C4-2B (cell line): ENCODE results near the gene DAPL1.

Experiments used
- H3K27ac ChIP-seq: fragments of 450-650 bp; 2 replicates; pipeline ENCODE4 v1.5.1; 2017
- ZFX ChIP-seq: fragments of 450-650 bp; IDR thresholded peaks from 2 replicates; pipeline ENCODE4 v1.6.1; 2017
- TF ChIP-seq, protein P1 (sequence below): fragments of 450-650 bp; conservative IDR thresholded peaks from 2 replicates; pipeline ENCODE4 v1.5.1; 2017; ENCODE audit warnings: mild to moderate bottlenecking

DAPL1 gene

DNA sequence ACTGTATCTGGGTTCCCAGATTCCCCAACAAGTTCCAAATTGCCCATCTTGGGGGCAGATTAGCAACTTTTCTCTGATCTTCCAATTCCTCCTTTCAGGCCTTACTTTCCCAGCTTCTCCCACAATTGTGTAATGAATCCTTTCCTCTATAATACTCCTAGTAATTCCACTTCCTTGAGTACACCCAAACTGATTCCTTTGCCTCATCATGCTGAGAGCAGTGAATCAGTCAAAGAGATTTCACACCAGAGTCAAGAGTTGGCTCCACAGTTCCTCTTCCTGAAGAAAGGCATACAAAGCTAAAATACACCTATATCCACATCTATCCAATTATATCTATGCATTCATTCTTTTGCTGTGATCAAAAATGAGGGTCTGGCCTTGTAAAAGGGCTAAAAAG lies 28.6 kb upstream of the DAPL1 start:
- TF ChIP-seq ZFX = no peak
- TF ChIP-seq, protein P1, sequence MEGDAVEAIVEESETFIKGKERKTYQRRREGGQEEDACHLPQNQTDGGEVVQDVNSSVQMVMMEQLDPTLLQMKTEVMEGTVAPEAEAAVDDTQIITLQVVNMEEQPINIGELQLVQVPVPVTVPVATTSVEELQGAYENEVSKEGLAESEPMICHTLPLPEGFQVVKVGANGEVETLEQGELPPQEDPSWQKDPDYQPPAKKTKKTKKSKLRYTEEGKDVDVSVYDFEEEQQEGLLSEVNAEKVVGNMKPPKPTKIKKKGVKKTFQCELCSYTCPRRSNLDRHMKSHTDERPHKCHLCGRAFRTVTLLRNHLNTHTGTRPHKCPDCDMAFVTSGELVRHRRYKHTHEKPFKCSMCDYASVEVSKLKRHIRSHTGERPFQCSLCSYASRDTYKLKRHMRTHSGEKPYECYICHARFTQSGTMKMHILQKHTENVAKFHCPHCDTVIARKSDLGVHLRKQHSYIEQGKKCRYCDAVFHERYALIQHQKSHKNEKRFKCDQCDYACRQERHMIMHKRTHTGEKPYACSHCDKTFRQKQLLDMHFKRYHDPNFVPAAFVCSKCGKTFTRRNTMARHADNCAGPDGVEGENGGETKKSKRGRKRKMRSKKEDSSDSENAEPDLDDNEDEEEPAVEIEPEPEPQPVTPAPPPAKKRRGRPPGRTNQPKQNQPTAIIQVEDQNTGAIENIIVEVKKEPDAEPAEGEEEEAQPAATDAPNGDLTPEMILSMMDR = no peak
- no peak overlapping the region for H3K27ac ChIP-seq

DNA sequence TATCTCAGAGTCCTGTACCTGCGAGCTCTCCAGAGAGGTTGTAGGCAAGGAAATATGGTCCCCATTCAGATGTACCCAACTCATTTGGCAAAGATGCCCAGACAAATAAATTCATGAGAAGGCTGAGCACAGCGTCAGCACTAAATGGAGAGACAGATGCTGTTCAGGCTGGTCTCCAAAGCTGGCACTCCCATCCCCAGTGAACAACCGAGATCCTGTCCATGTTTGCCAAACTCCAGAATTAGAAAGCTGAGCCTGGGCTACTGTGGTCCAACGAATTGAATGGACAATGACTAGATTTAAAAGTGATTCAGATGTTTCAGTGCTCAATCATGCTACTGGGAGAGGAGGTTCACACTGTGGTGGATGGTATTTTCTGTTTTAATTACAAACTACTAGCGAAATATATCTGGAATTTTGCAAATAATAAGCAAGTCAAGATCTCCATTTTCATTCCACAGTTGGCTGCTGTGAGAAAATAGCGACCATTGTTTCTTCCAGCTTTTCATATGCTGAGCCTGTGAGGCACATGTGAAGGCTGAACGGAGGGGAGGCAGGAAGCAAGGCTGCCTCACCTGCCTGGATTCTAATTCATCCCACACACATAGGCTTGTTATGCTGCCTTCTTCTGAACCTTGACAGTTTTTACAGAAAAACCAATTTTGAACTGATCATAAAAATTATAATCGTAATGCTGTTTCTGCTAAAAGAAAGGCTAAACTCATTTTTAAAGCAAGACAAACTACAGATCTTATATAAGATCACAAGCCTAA lies 22.6 kb upstream of the DAPL1 start:
- TF ChIP-seq, protein P1 = no peak
- TF ChIP-seq ZFX = no peak

DNA sequence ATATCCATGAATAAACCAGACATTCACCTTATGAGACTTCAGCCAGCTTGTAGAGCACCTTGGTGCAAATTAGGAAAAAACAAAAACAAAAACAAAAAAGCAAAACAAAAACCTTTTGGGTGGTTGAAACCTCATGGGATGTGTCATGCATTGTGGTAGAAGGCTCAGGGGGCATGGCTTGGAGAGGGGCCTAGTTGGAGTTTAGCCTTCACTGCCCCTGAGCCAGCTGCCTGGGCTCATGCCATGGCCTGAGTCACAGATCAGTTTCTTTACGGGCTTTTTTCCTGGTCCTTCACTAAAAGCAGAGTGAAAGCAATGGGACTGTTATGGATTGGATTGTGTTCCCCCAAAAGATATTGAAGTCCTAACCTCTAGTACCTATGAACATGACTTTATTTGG lies 22.0 kb upstream of the DAPL1 start:
- H3K27ac ChIP-seq = no peak overlapping the region
- TF ChIP-seq ZFX = no peak
- TF ChIP-seq, protein P1 = no peak

More for the DNA sequence above, 22.6 kb upstream of the DAPL1 start:
- H3K27ac ChIP-seq = no peak overlapping the region

DNA sequence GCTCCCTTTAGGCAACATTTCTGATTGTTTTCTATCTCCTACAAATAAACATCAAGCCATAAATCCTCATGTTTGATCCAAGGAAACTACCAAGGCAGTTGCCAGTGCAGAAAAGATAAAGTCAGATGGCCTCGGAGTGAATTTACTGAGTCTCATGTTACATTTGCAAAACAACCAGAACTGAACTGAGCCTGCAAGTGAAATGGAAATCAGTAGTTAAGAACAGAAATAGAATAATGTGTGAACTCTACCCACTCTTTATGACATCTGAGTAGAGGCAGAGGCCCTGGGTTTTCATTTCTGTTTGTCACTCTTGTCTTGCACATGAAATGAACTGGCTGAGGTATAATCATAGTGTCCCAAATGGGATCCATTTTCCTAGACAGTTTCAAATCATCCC lies 20.4 kb upstream of the DAPL1 start:
- TF ChIP-seq, protein P1 = no peak
- TF ChIP-seq ZFX = no peak
- H3K27ac ChIP-seq = no peak overlapping the region

DNA sequence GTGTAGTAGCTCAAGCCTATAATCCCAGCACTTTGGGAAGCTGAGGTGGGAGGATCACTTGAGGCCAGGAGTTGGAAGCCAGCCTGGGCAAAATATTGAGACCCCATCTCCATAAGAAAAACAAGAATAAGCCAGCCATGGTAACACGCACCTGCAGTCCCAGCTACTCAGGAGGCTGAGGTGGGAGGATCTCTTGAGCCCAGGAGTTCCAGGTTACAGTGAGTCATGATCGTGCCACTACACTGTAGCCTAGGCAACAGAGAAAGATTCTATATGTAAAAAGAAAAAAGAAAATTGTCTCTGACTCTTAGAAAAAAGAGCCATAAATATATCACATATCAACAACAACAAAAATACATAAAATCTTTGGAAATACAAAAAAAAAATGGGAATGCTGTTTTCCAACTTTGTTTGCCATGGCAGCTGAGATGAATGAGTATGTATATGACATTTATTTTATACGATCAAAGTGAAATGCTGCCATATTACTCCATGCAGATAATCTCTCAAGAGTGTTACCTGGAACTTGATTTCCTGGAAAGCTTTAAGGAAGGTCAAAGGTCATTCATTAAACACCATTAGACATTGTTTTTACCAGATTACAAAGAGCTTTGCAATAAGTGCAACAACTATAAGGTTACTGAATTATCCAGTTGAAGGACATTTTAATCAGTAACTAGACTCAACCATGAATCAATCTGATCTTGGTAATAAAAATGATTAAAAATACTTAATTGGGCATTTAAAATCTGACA lies 19.7 kb upstream of the DAPL1 start:
- no peak for TF ChIP-seq ZFX
- TF ChIP-seq, protein P1 = no peak
- H3K27ac ChIP-seq = no peak overlapping the region

DNA sequence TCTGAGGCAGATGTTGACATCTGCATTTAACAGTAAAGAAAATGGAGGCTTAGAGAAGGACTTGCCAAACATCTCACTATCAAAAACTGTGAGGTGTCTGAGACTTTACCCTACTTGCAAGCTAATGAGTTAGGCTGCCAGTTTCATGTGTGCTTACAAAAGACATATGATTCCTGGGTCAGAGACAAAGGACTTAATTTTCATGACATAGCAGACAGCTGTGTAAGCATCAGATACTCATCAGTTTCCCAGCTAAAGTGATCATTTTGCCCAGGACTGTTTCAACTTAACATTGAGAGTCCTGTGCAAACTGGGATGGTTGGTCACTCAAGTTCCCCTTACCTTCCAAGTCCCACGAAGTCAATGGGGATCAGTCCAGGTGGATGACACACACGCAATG lies 18.9 kb upstream of the DAPL1 start:
- H3K27ac ChIP-seq = no peak overlapping the region
- TF ChIP-seq, protein P1 = no peak
- no peak for TF ChIP-seq ZFX

DNA sequence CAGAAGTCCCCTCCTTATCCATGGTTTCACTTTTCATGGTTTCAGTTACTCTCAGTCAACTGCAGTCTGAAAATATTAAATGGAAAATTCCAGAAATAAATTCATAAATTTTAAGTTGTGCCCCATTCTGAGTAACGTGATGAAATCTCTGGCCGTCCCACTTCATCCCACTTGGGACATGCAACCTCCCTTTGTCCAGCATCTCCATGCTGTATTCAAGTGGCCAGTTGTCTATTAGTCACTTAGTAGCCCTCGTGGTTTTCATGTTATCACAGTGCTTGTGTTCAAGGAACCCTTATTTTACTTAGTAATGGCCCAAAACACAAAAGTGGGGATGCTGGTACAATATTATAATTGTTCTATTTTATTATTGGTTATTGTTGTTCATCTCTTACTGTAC lies 18.0 kb upstream of the DAPL1 start:
- H3K27ac ChIP-seq = no peak overlapping the region
- TF ChIP-seq ZFX = no peak
- TF ChIP-seq, protein P1 = no peak
